ENCODE measurements around the gene KCNMA1. TPM values are rescaled to one million over a fixed set of nuclear protein-coding genes. Genes with fewer than 3 reads are reported as not detected.

KCNMA1 gene
- total and polyA plus RNA-seq, 9 of the 15 experiments (the other 6 are each of a cell fraction or from before 2014, with no cell fraction given): 0.01 to 0.95 (median 0.15) TPM; not detected in 4

- Histone ChIP-seq H4K20me1 (replicated peaks; ENCODE audit: control insufficient read depth, insufficient read depth, low read length) (no peaks in the 10 kb centered on the region), H3K36me3 (ENCODE audit: control insufficient read depth, insufficient read depth, low read length) (no peaks in the 10 kb centered on the region), H2AFZ (ENCODE audit: low read depth, low read length) (no peak overlapping the region), H3K27ac (ENCODE audit: extremely low read depth, low read depth, low read length) (no peak overlapping the region), H3K9me3 (replicated peaks; ENCODE audit: control insufficient read depth, insufficient read depth, low read depth, low read length) (no peaks in the 10 kb centered on the region), H3K9me1 (ENCODE audit: control insufficient read depth, insufficient read depth, low read length) (no peaks in the 10 kb centered on the region), H3K79me2 (ENCODE audit: control insufficient read depth, insufficient read depth, low read length) (no peaks in the 10 kb centered on the region), H3K27me3 (ENCODE audit: control insufficient read depth in 2 of 2, insufficient read depth in 2 of 2, low read length in 2 of 2) (peaks cover 0 to 8% of the 10 kb centered on the region in 2 experiments; a peak in 4 of 5 replicates), H3K4me1 (replicated peaks in 1 of 2; ENCODE audit: control insufficient read depth in 2 of 2, insufficient read depth in 2 of 2, low read length in 2 of 2) (no peaks in the 10 kb centered on the region), H3K4me2 (ENCODE audit: insufficient read depth, low read length) (no peak overlapping the region), H3K4me3 (no peak overlapping the region), H3K9ac (ENCODE audit: insufficient read depth in 1 of 2, low read depth in 2 of 2, low read length in 2 of 2) (no peak overlapping the region)
- CTCF ChIA-PET (ENCODE audit: low intra/inter-chr PET ratio): no interaction called here
- FAIRE-seq (no peak), DNase-seq (ENCODE audit: extremely low read depth in 1 of 4, low spot score in 3 of 4) (no peak), ATAC-seq (peak; percentile 50; the same call in 2 of the 3 replicates)
- in situ Hi-C loops (cut with MboI): no loop called here
- WGBS (ENCODE audit: insufficient coverage, low coverage, missing lambda C conversion rate): 3% methylated on average over 3 of the region's 3 CpGs
- BruUV-seq (replicated peaks): no TSS peak
- intact Hi-C loops (cut with micrococcal nuclease): no loop called here
- POLR2A ChIA-PET: interaction anchor here (1.5 kb wide), 1 partner anchor 8 kb away, joined by 3 read pairs; no protein-coding TSS in a partner anchor
- TF ChIP-seq ZBTB1 (CRISPR knock-in tag; IDR thresholded peaks at IDR 0.05; ENCODE audit: borderline replicate concordance, low read depth) (no peak), RBM22 (IDR thresholded peaks at IDR 0.05; ENCODE audit: low read depth, low read length, poor library complexity, severe bottlenecking) (no peak), GTF3C2 (IDR thresholded peaks at IDR 0.05; ENCODE audit: borderline replicate concordance, extremely low read depth, insufficient read length) (no peak), GTF2B (IDR thresholded peaks at IDR 0.05; ENCODE audit: extremely low read depth, insufficient read length) (no peak), EWSR1 (IDR thresholded peaks at IDR 0.05; ENCODE audit: borderline replicate concordance, low read depth, partially characterized antibody) (no peak), ZNF165 (CRISPR knock-in tag; IDR thresholded peaks at IDR 0.05; ENCODE audit: borderline replicate concordance) (no peak), NFRKB (IDR thresholded peaks at IDR 0.05; ENCODE audit: low read depth) (no peak), EZH2 (IDR thresholded peaks at IDR 0.05; ENCODE audit: borderline replicate concordance, low read depth, low read length) (no peak), MIER1 (IDR thresholded peaks at IDR 0.05; ENCODE audit: low read depth) (peak; percentile 76; the same call in 1 of the 2 replicates), PHTF2 (CRISPR knock-in tag; IDR thresholded peaks at IDR 0.05) (no peak), PURB (CRISPR knock-in tag; IDR thresholded peaks at IDR 0.05; ENCODE audit: low read depth) (no peak), HNRNPH1 (optimal IDR thresholded peaks at IDR 0.05; ENCODE audit: low read depth, low read length) (no peak), ZNF449 (CRISPR knock-in tag; IDR thresholded peaks at IDR 0.05) (no peak), ZNF57 (CRISPR knock-in tag; IDR thresholded peaks at IDR 0.05) (no peak), IRF1 (CRISPR knock-in tag; IDR thresholded peaks at IDR 0.05; ENCODE audit: borderline replicate concordance) (no peak), EHMT2 (IDR thresholded peaks at IDR 0.05) (peak; percentile 81)
Measured at GRCh38 chr10:77680065-77680464, 42.5 kb upstream of the KCNMA1 start.
